ENCODE results near the gene ELOVL4.

DNA sequence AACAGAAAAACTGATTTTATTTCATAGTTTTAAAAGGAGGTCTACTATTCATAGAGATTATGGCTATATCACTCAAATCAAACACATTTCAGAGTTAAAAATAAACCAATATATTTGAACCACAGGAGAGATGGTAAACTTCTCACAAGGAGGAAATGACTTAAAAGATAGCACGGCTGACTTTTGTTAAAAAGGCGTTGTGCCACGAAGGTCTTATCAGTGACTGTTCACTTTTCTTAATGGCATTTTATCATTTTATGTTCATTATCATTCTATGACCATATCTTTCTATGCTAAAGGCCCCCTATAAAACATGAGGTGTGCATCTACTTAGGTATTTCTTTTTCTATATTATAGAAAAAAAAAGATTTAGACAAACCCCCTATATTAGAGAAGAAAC is 19.6 kb downstream of the ELOVL4 start:
- TF ChIP-seq, protein P1, sequence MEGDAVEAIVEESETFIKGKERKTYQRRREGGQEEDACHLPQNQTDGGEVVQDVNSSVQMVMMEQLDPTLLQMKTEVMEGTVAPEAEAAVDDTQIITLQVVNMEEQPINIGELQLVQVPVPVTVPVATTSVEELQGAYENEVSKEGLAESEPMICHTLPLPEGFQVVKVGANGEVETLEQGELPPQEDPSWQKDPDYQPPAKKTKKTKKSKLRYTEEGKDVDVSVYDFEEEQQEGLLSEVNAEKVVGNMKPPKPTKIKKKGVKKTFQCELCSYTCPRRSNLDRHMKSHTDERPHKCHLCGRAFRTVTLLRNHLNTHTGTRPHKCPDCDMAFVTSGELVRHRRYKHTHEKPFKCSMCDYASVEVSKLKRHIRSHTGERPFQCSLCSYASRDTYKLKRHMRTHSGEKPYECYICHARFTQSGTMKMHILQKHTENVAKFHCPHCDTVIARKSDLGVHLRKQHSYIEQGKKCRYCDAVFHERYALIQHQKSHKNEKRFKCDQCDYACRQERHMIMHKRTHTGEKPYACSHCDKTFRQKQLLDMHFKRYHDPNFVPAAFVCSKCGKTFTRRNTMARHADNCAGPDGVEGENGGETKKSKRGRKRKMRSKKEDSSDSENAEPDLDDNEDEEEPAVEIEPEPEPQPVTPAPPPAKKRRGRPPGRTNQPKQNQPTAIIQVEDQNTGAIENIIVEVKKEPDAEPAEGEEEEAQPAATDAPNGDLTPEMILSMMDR (IDR thresholded peaks at IDR 0.05; ENCODE audit: low read depth, low read length) = no peak
- no peak for TF ChIP-seq POLR2A (IDR thresholded peaks at IDR 0.05; ENCODE audit: extremely low read depth, insufficient read length)
